ENCODE measurements around the gene HINT3. TPM values are rescaled to one million over a fixed set of nuclear protein-coding genes. Genes with fewer than 3 reads are reported as not detected.

The HINT3 gene
- total and polyA plus RNA-seq, 2 experiments from 2014 or later: 1.8 to 8.0 TPM

DNA sequence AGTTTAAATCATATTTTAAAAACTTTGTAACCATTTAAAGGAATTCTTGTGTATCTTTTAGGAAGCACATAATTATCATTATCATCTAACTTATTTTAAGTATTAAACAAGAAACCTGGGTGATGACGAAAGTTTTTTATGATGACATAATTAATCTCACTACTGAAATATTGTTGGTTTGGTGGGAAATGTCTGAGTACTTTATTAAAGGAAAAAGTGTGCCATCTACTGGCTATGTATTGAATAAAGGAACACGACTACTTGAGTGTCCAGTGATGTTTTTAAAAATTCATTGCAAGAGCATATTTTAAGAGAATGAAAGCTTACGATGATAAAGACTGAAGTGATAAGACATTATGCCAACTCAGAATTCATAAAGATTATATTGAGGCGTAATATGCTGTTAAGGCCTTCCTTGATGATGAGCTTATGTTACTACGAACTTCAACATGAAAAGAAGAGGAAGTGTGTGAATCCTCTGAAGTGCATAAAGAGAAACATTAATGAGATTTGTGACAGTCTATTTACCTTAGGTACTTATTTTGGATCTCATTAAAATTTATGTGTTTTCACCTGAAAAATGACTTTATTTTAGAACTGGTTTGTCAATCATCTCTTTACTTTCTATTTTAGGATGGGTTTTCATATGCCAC is 17.8 kb downstream of the HINT3 start:
- Mint-ChIP-seq H3K27ac (no peak overlapping the region), H3K4me3 (no peak overlapping the region), H3K9me3 (no peaks in the 10 kb centered on the region), H3K27me3 (ENCODE audit: insufficient read depth, low read depth, poor library complexity) (no peaks in the 10 kb centered on the region), H3K4me1 (no peaks in the 10 kb centered on the region), H3K36me3 (ENCODE audit: low read depth) (no peaks in the 10 kb centered on the region)
- TF ChIP-seq STAT1 (IDR thresholded peaks at IDR 0.05; ENCODE audit: unreplicated experiment) (no peak), CTCF (conservative IDR thresholded peaks at IDR 0.05; ENCODE audit: low read depth in 2 of 2) (peak in 1 of 2 experiments; percentile 69; a peak in 3 of 4 replicates), EZH2 (IDR thresholded peaks at IDR 0.05; ENCODE audit: low read depth, unreplicated experiment) (no peak)
- Histone ChIP-seq H3K4me3 (no peak overlapping the region), H4K20me1 (replicated peaks; ENCODE audit: insufficient read depth) (no peaks in the 10 kb centered on the region), H3K79me2 (replicated peaks; ENCODE audit: insufficient read depth) (no peaks in the 10 kb centered on the region), H3K27me3 (ENCODE audit: insufficient read depth) (no peaks in the 10 kb centered on the region), H3K4me2 (no peak overlapping the region), H3F3A (replicated peaks; ENCODE audit: low read depth) (no peaks in the 10 kb centered on the region), H3K27ac (ENCODE audit: low read depth) (no peak overlapping the region), H2AFZ (no peak overlapping the region), H3K4me1 (ENCODE audit: insufficient read depth) (no peaks in the 10 kb centered on the region), H3K9me2 (ENCODE audit: insufficient read depth) (no peaks in the 10 kb centered on the region), H3K36me3 (ENCODE audit: insufficient read depth) (no peaks in the 10 kb centered on the region)
- ATAC-seq: no peak
- DNase-seq (ENCODE audit: low spot score): peak; percentile 48

GRCh38 chr6:125979101-125979500 is 22.5 kb downstream of the HINT3 start:
- no peak overlapping the region for H3K27ac Mint-ChIP-seq
- TF ChIP-seq ETS1 (IDR thresholded peaks at IDR 0.05) (no peak), REST (IDR thresholded peaks at IDR 0.05; ENCODE audit: unreplicated experiment) (no peak), EZH2phosphoT487 (IDR thresholded peaks at IDR 0.05; ENCODE audit: unreplicated experiment) (no peak), POLR2AphosphoS5 (IDR thresholded peaks at IDR 0.05; ENCODE audit: low read depth) (no peak), CTCF (conservative IDR thresholded peaks at IDR 0.05; ENCODE audit: low read depth in 2 of 2) (no peak), EZH2 (IDR thresholded peaks at IDR 0.05; ENCODE audit: low read depth, unreplicated experiment) (no peak), CREB1 (CRISPR knock-in tag; IDR thresholded peaks at IDR 0.05; ENCODE audit: low read depth) (no peak), ZNF331 (CRISPR knock-in tag; IDR thresholded peaks at IDR 0.05; ENCODE audit: low read depth) (no peak), NANOG (IDR thresholded peaks at IDR 0.05; ENCODE audit: borderline replicate concordance) (no peak), STAT1 (IDR thresholded peaks at IDR 0.05; ENCODE audit: unreplicated experiment) (no peak)

More at GRCh38 chr6:125979101-125979500, 22.5 kb downstream of the HINT3 start:
- no peak overlapping the region for H2AFZ ChIP-seq
- no peaks in the 10 kb centered on the region for H3K4me1 ChIP-seq (ENCODE audit: insufficient read depth)
- H3K4me1 Mint-ChIP-seq: peaks cover 2% of the 10 kb centered on the region; the same call in 1 of the 3 replicates
- no peaks in the 10 kb centered on the region for H3K79me2 ChIP-seq (replicated peaks; ENCODE audit: insufficient read depth)
- no peak overlapping the region for H3K4me3 ChIP-seq
- H3K36me3 ChIP-seq (ENCODE audit: insufficient read depth): no peaks in the 10 kb centered on the region
- no peaks in the 10 kb centered on the region for H3K9me2 ChIP-seq (ENCODE audit: insufficient read depth)
- no peak overlapping the region for H3K4me2 ChIP-seq
- H3K27me3 Mint-ChIP-seq (ENCODE audit: insufficient read depth, low read depth, poor library complexity): no peaks in the 10 kb centered on the region
- H3K4me3 Mint-ChIP-seq: no peak overlapping the region
- no peaks in the 10 kb centered on the region for H3K27me3 ChIP-seq (ENCODE audit: insufficient read depth)
- no peaks in the 10 kb centered on the region for H3K9me3 Mint-ChIP-seq
- DNase-seq (ENCODE audit: low spot score) (no peak), ATAC-seq (no peak)
- no peaks in the 10 kb centered on the region for H3F3A ChIP-seq (replicated peaks; ENCODE audit: low read depth)
- no peak overlapping the region for H3K27ac ChIP-seq (ENCODE audit: low read depth)
- H4K20me1 ChIP-seq (replicated peaks; ENCODE audit: insufficient read depth): no peaks in the 10 kb centered on the region
- no peaks in the 10 kb centered on the region for H3K36me3 Mint-ChIP-seq (ENCODE audit: low read depth)

All from GM23338 (cell line).